ENCODE data around the gene USP20.

USP20 gene

GRCh38 chr9:129875687-129876395, 40.6 kb downstream of the USP20 start:
- no peak for DNase-seq (ENCODE audit: low spot score)

GRCh38 chr9:129876815-129877214, 41.6 kb downstream of the USP20 start:
- no peak for DNase-seq (ENCODE audit: low spot score)

GRCh38 chr9:129878291-129878690, 43.0 kb downstream of the USP20 start:
- DNase-seq (ENCODE audit: low spot score): no peak

GRCh38 chr9:129879103-129879699, 43.9 kb downstream of the USP20 start:
- no peak for DNase-seq (ENCODE audit: low spot score)

GRCh38 chr9:129879991-129880653, 44.9 kb downstream of the USP20 start:
- DNase-seq (ENCODE audit: low spot score): no peak

GRCh38 chr9:129880654-129881546, 45.6 kb downstream of the USP20 start:
- DNase-seq (ENCODE audit: low spot score): no peak

- DNase-seq (ENCODE audit: low spot score): no peak
Measured at GRCh38 chr9:129881547-129882324, 46.5 kb downstream of the USP20 start.

GRCh38 chr9:129884220-129885017, 49.2 kb downstream of the USP20 start:
- peak; percentile 70 for DNase-seq (ENCODE audit: low spot score)

- DNase-seq (ENCODE audit: low spot score): no peak
Measured at GRCh38 chr9:129885018-129885669, 49.9 kb downstream of the USP20 start.

GRCh38 chr9:129885670-129886106, 50.4 kb downstream of the USP20 start:
- DNase-seq (ENCODE audit: low spot score): peak; percentile 88

GRCh38 chr9:129886226-129887174, 51.2 kb downstream of the USP20 start:
- no peak for DNase-seq (ENCODE audit: low spot score)

- DNase-seq (ENCODE audit: low spot score): peak; percentile 74
Measured at GRCh38 chr9:129887334-129888292, 52.4 kb downstream of the USP20 start.

GRCh38 chr9:129888293-129889121, 53.2 kb downstream of the USP20 start:
- no peak for DNase-seq (ENCODE audit: low spot score)

GRCh38 chr9:129889122-129889940, 54.1 kb downstream of the USP20 start:
- no peak for DNase-seq (ENCODE audit: low spot score)

GRCh38 chr9:129889941-129890717, 54.9 kb downstream of the USP20 start:
- no peak for DNase-seq (ENCODE audit: low spot score)
